H9 (cell line): ENCODE measurements around the gene PKP1. TPM values are rescaled to one million over a fixed set of nuclear protein-coding genes. Genes with fewer than 3 reads are reported as not detected.

Experiments used
- DNase-seq: peaks from one replicate; pipeline ENCODE4 v3.0.0-alpha.2; 2017
- H2AFZ ChIP-seq: one replicate; pipeline ENCODE4 v1.6.1; 2013; ENCODE audit warnings: mild to moderate bottlenecking, low read length, control low read depth, moderate library complexity
- H2AK5ac ChIP-seq: 2 replicates; pipeline ENCODE4 v1.6.1; 2013; ENCODE audit warnings: low read length, control low read depth, mixed read lengths; ENCODE audit not compliant: insufficient read length
- H2BK120ac ChIP-seq: one replicate; pipeline ENCODE4 v1.6.1; 2013; ENCODE audit warnings: low read depth, mild to moderate bottlenecking, low read length, control low read depth, inconsistent platforms; ENCODE audit not compliant: poor library complexity, severe bottlenecking
- H2BK12ac ChIP-seq: 2 replicates; pipeline ENCODE4 v1.6.1; 2013; ENCODE audit warnings: low read length, control low read depth, mixed read lengths, low read depth; ENCODE audit not compliant: insufficient read length
- H2BK15ac ChIP-seq: 2 replicates; pipeline ENCODE4 v1.6.1; 2013; ENCODE audit warnings: low read depth, low read length, control low read depth
- H2BK20ac ChIP-seq: one replicate; pipeline ENCODE4 v1.6.1; 2013; ENCODE audit warnings: low read depth, mild to moderate bottlenecking, low read length, control low read depth, inconsistent platforms; ENCODE audit not compliant: poor library complexity, severe bottlenecking
- H2BK5ac ChIP-seq: 2 replicates; pipeline ENCODE4 v1.6.1; 2013; ENCODE audit warnings: low read length, control low read depth, mixed read lengths; ENCODE audit not compliant: insufficient read length
- H3K14ac ChIP-seq: 2 replicates; pipeline ENCODE4 v1.6.1; 2013; ENCODE audit warnings: low read length, control low read depth; ENCODE audit not compliant: insufficient read depth
- H3K18ac ChIP-seq: 2 replicates; pipeline ENCODE4 v1.6.1; 2013; ENCODE audit warnings: low read depth, mild to moderate bottlenecking, mixed read lengths, low read length, control low read depth; ENCODE audit not compliant: insufficient read length
- H3K23ac ChIP-seq: 2 replicates; pipeline ENCODE4 v1.6.1; 2013; ENCODE audit warnings: low read length, control low read depth, mixed read lengths, low read depth; ENCODE audit not compliant: insufficient read length
- H3K23me2 ChIP-seq: 2 replicates; pipeline ENCODE4 v1.6.1; 2013; ENCODE audit warnings: low read depth, mild to moderate bottlenecking, mixed read lengths, low read length, control low read depth; ENCODE audit not compliant: insufficient read length, poor library complexity, severe bottlenecking
- H3K27ac ChIP-seq: 2 replicates; pipeline ENCODE4 v1.5.1; 2013; ENCODE audit warnings: low read length, control low read depth, mixed read lengths, low read depth; ENCODE audit not compliant: insufficient read length
- H3K27me3 ChIP-seq: 2 replicates; pipeline ENCODE4 v1.6.1; 2013; ENCODE audit warnings: low read length, control low read depth, inconsistent platforms; ENCODE audit not compliant: insufficient read depth
- H3K4ac ChIP-seq: 2 replicates; pipeline ENCODE4 v1.6.1; 2013; ENCODE audit warnings: low read depth, mild to moderate bottlenecking, control low read depth, inconsistent platforms, low read length, moderate library complexity
- H3K4me1 ChIP-seq: 2 replicates; pipeline ENCODE4 v1.6.1; 2013; ENCODE audit warnings: low read length, control low read depth, inconsistent platforms; ENCODE audit not compliant: insufficient read depth
- H3K4me2 ChIP-seq: 2 replicates; pipeline ENCODE4 v1.6.1; 2013; ENCODE audit warnings: low read length, control low read depth, mixed read lengths; ENCODE audit not compliant: insufficient read length, insufficient read depth
- H3K56ac ChIP-seq: 2 replicates; pipeline ENCODE4 v1.6.1; 2013; ENCODE audit warnings: low read depth, mild to moderate bottlenecking, mixed read lengths, low read length, control low read depth; ENCODE audit not compliant: insufficient read length
- H3K79me1 ChIP-seq: 2 replicates; pipeline ENCODE4 v1.6.1; 2013; ENCODE audit warnings: low read depth, mild to moderate bottlenecking, moderate library complexity, low read length, control low read depth, inconsistent platforms; ENCODE audit not compliant: insufficient read depth, poor library complexity, severe bottlenecking
- H3K79me2 ChIP-seq: 2 replicates; pipeline ENCODE4 v1.6.1; 2013; ENCODE audit warnings: low read length, control low read depth, inconsistent platforms; ENCODE audit not compliant: insufficient read depth
- H3K9ac ChIP-seq: 2 replicates; pipeline ENCODE4 v1.6.1; 2013; ENCODE audit warnings: low read length, control low read depth, mixed read lengths; ENCODE audit not compliant: insufficient read length; ENCODE audit errors: extremely low read depth
- H3K9me3 ChIP-seq: one replicate; pipeline ENCODE4 v1.6.1; 2013; ENCODE audit warnings: low read depth, low read length, inconsistent platforms; ENCODE audit not compliant: control insufficient read depth
- H3T11ph ChIP-seq: one replicate; pipeline ENCODE4 v1.6.1; 2013; ENCODE audit warnings: mild to moderate bottlenecking, low read length, control low read depth, inconsistent platforms
- H4K20me1 ChIP-seq: one replicate; pipeline ENCODE4 v1.6.1; 2013; ENCODE audit not compliant: control insufficient read depth, insufficient read length, insufficient read depth
- H4K5ac ChIP-seq: 2 replicates; pipeline ENCODE4 v1.6.1; 2013; ENCODE audit warnings: low read depth, mild to moderate bottlenecking, mixed read lengths, low read length, control low read depth; ENCODE audit not compliant: insufficient read length
- H4K8ac ChIP-seq: replicated peaks from 2 replicates; pipeline ENCODE4 v1.6.1; 2013; ENCODE audit warnings: low read length, control low read depth, mixed read lengths, low read depth; ENCODE audit not compliant: insufficient read length
- H4K91ac ChIP-seq: 2 replicates; pipeline ENCODE4 v1.6.1; 2013; ENCODE audit warnings: low read depth, mild to moderate bottlenecking, moderate library complexity, mixed read lengths, low read length, control low read depth; ENCODE audit not compliant: insufficient read length
- H3K27ac Mint-ChIP-seq, 3 experiments: 2 replicates in 2 of 3; 3 replicates in 1 of 3; pipeline ENCODE4 v1.8.0; 2020 to 2021; ENCODE audit warnings: mixed read lengths in 3 of 3, mild to moderate bottlenecking in 1 of 3, moderate library complexity in 1 of 3
- H3K27me3 Mint-ChIP-seq: 2 replicates; pipeline ENCODE4 v1.8.0; 2021; ENCODE audit warnings: low read depth, mild to moderate bottlenecking, moderate library complexity, mixed read lengths
- H3K36me3 Mint-ChIP-seq, 3 experiments: 2 replicates in 2 of 3; 3 replicates in 1 of 3; pipeline ENCODE4 v1.8.0; 2020 to 2021; ENCODE audit warnings: low read depth in 3 of 3, mixed read lengths in 3 of 3; ENCODE audit not compliant: insufficient read depth in 1 of 3
- H3K4me1 Mint-ChIP-seq, 2 experiments: 2 replicates each; pipeline ENCODE4 v1.8.0; 2020; ENCODE audit warnings: mixed read lengths in 2 of 2
- H3K4me3 Mint-ChIP-seq, 2 experiments: 2 replicates in 1 of 2; 3 replicates in 1 of 2; pipeline ENCODE4 v1.8.0; 2020 to 2021; ENCODE audit warnings: mild to moderate bottlenecking in 2 of 2, mixed read lengths in 2 of 2, moderate library complexity in 1 of 2
- H3K9me3 Mint-ChIP-seq, 2 experiments: 2 replicates in 1 of 2; 3 replicates in 1 of 2; pipeline ENCODE4 v1.8.0; 2020; ENCODE audit warnings: mild to moderate bottlenecking in 2 of 2, mixed read lengths in 2 of 2, moderate library complexity in 1 of 2
- CTCF ChIP-seq: fragments of 200-600 bp; sonication (generic); conservative IDR thresholded peaks from 3 replicates; pipeline ENCODE4 v1.8.0; 2021; ENCODE audit warnings: antibody characterized with exemption, mild to moderate bottlenecking
- WGBS: extraction: QIAGEN DNeasy Blood & Tissue Kit; methylation state at CpG from one replicate; pipeline ENCODE4 v1.1.7; 2013; ENCODE audit warnings: missing lambda C conversion rate, low lambda C conversion rate, mixed read lengths; ENCODE audit not compliant: insufficient read length; ENCODE audit errors: extremely low coverage; 5-methylcytosine and 5-hydroxymethylcytosine counted together
- total RNA-seq: library from RNA; stranded (reverse); gene quantifications from 2 replicates; pipeline ENCODE4 v1.2.1, GENCODE V29; 2021

The PKP1 gene
- total RNA-seq, 1 experiment from 2014 or later = 0.09 TPM

DNA sequence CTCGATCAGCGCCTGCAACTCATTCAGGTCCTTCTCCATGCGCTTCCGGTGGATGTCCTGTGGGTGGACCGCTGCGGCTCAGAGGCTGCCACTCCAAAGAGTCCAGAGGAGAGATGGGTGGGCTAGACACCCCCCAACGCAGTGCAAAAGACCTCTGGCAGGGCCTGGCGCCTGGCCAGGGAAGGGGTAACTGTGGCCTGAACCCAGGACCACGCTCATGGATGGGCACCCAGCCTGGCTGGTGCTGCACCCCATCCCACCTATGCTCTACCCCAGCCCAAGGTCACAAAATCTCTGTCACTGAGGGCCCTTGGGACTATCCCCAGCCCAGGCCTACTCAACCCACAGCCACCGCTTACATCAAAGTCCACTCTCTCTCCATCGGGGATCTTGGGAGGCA, 81.9 kb downstream of the PKP1 start:
- Histone ChIP-seq H3K79me2 (no peaks in the 10 kb centered on the region), H4K91ac (no peak overlapping the region), H4K8ac (no peak overlapping the region), H2BK20ac (no peak overlapping the region), H2BK15ac (no peak overlapping the region), H4K5ac (no peak overlapping the region), H2AK5ac (no peak overlapping the region), H3K4me2 (no peak overlapping the region), H3T11ph (no peak overlapping the region), H2AFZ (no peak overlapping the region), H3K23me2 (no peaks in the 10 kb centered on the region), H4K20me1 (no peaks in the 10 kb centered on the region), H3K4me1 (no peaks in the 10 kb centered on the region), H3K18ac (no peak overlapping the region), H2BK5ac (no peak overlapping the region), H3K79me1 (no peaks in the 10 kb centered on the region), H2BK12ac (no peak overlapping the region), H3K14ac (no peak overlapping the region; the same call in 1 of the 2 replicates), H3K9me3 (no peaks in the 10 kb centered on the region), H3K23ac (no peak overlapping the region), H3K27me3 (no peaks in the 10 kb centered on the region), H3K27ac (no peak overlapping the region), H3K56ac (no peak overlapping the region), H3K4ac (no peak overlapping the region), H2BK120ac (no peak overlapping the region), H3K9ac (no peak overlapping the region)
- no peaks in the 10 kb centered on the region for H3K9me3 Mint-ChIP-seq
- no CpG with 5 or more reads among the region's 11 CpGs for WGBS
- no peak overlapping the region for H3K27ac Mint-ChIP-seq
- no peak overlapping the region for H3K4me3 Mint-ChIP-seq
- H3K36me3 Mint-ChIP-seq = no peaks in the 10 kb centered on the region
- no peak for DNase-seq
- TF ChIP-seq CTCF = no peak
- H3K4me1 Mint-ChIP-seq = peaks cover 13 to 16% of the 10 kb centered on the region in 2 experiments
- H3K27me3 Mint-ChIP-seq = peaks cover 9% of the 10 kb centered on the region
